SK-N-SH (cell line): Measurements from ENCODE around the gene ANGPTL4. TPM values are rescaled to one million over a fixed set of nuclear protein-coding genes. Genes with fewer than 3 reads are reported as not detected.
A peak's percentile ranks its signal among the peaks of the same experiment; 100 is the strongest.

ENCODE experiments used
- CTCF ChIA-PET: fragments of 300-600, 350-600 bp; formaldehyde crosslinking; extraction: SDS; loops from one replicate; lab custom pipeline; 2021; lab: Yijun Ruan, JAX
- POLR2A ChIA-PET: fragments of 350-600 bp; sonication (Branson Sonifier 250); formaldehyde crosslinking; extraction: SDS; loops from one replicate; lab custom pipeline; 2020; ENCODE audit warnings: antibody characterized with exemption, inconsistent platforms; lab: Yijun Ruan, JAX
- DNase-seq: peaks from one replicate; pipeline ENCODE4 v3.0.0; 2012
- H2AFZ ChIP-seq: fragments of 200-600 bp; sonication (generic); 2 replicates; pipeline ENCODE4 v1.8.1; 2016; ENCODE audit warnings: antibody characterized with exemption, mild to moderate bottlenecking, low read depth
- H3F3A ChIP-seq: fragments of 200-600 bp; sonication (generic); replicated peaks from 2 replicates; pipeline ENCODE3; 2016; ENCODE audit warnings: antibody characterized with exemption, mild to moderate bottlenecking; ENCODE audit not compliant: insufficient read depth
- H3K27ac ChIP-seq, 2 experiments: fragments of 200-500 bp in 1 of 2; fragments of 200-600 bp in 1 of 2; sonication (Bioruptor generic) in 1 of 2; sonication (generic), shearing (Covaris generic) in 1 of 2; 2 replicates each; pipeline versions ENCODE4 v1.5.1 to v1.6.1; 2014 to 2016; ENCODE audit warnings: low read depth in 2 of 2, inconsistent platforms in 1 of 2, low read length in 1 of 2, mild to moderate bottlenecking in 1 of 2, mixed read lengths in 1 of 2
- H3K27me3 ChIP-seq: fragments of 200-600 bp; sonication (generic), shearing (Covaris generic); 2 replicates; pipeline ENCODE4 v1.6.1; 2016; ENCODE audit warnings: mixed run types; ENCODE audit not compliant: insufficient read depth
- H3K36me3 ChIP-seq, 2 experiments: fragments of 200-500 bp in 1 of 2; fragments of 200-600 bp in 1 of 2; sonication (Bioruptor generic) in 1 of 2; sonication (generic) in 1 of 2; replicated peaks in 1 of 2; 2 replicates each; pipeline versions ENCODE3 to v1.5.1; 2014 to 2016; ENCODE audit warnings: low read length in 1 of 2, mild to moderate bottlenecking in 1 of 2; ENCODE audit not compliant: insufficient read depth in 2 of 2, control insufficient read depth in 1 of 2
- H3K4me1 ChIP-seq, 2 experiments: fragments of 200-500 bp in 1 of 2; fragments of 200-600 bp in 1 of 2; sonication (Bioruptor generic) in 1 of 2; sonication (generic), shearing (Covaris generic) in 1 of 2; 2 replicates each; pipeline versions ENCODE4 v1.5.1 to v1.6.1; 2014 to 2016; ENCODE audit warnings: low read depth in 1 of 2, low read length in 1 of 2, mixed run types in 1 of 2; ENCODE audit not compliant: insufficient read depth in 2 of 2, control insufficient read depth in 1 of 2
- H3K4me2 ChIP-seq: fragments of 200-600 bp; sonication (generic), shearing (Covaris generic); 2 replicates; pipeline ENCODE4 v1.6.1; 2017; ENCODE audit warnings: mixed run types
- H3K4me3 ChIP-seq, 2 experiments: fragments of 200-500 bp in 1 of 2; fragments of 200-600 bp in 1 of 2; sonication (Bioruptor generic) in 1 of 2; sonication (generic), shearing (Covaris generic) in 1 of 2; 2 replicates each; pipeline versions ENCODE4 v1.5.1 to v1.8.1; 2014 to 2016; ENCODE audit warnings: low read depth in 2 of 2, inconsistent platforms in 1 of 2, low read length in 1 of 2, mild to moderate bottlenecking in 1 of 2, mixed read lengths in 1 of 2, moderate library complexity in 1 of 2
- H3K79me2 ChIP-seq: fragments of 200-600 bp; sonication (generic); 2 replicates; pipeline ENCODE4 v1.8.1; 2017; ENCODE audit warnings: mild to moderate bottlenecking; ENCODE audit not compliant: insufficient read depth
- H3K9ac ChIP-seq: fragments of 200-600 bp; sonication (generic); 2 replicates; pipeline ENCODE4 v1.6.1; 2017; ENCODE audit warnings: mixed run types
- H3K9me2 ChIP-seq: fragments of 200-600 bp; sonication (generic); 2 replicates; pipeline ENCODE4 v1.6.1; 2017; ENCODE audit warnings: mixed run types
- H3K9me3 ChIP-seq: fragments of 200-600 bp; sonication (generic); 2 replicates; pipeline ENCODE4 v1.6.1; 2017; ENCODE audit warnings: mixed run types, mild to moderate bottlenecking, moderate library complexity
- H4K20me1 ChIP-seq: fragments of 200-600 bp; sonication (generic); 2 replicates; pipeline ENCODE4 v1.6.1; 2017; ENCODE audit warnings: mild to moderate bottlenecking, mixed run types; ENCODE audit not compliant: insufficient read depth
- CHD2 ChIP-seq: fragments of 150-350 bp; IDR thresholded peaks from 2 replicates; pipeline ENCODE4 v1.6.1; 2018; ENCODE audit warnings: low read length; ENCODE audit not compliant: partially characterized antibody
- EP300 ChIP-seq, 2 experiments: IDR thresholded peaks; 2 replicates each; pipeline versions ENCODE4 v1.4.0 to v1.6.1; 2012; ENCODE audit warnings: borderline replicate concordance in 1 of 2, low read depth in 1 of 2, low read length in 1 of 2
- MEF2A ChIP-seq: IDR thresholded peaks from 2 replicates; pipeline ENCODE4 v1.4.0; 2012; ENCODE audit warnings: low read depth, borderline replicate concordance
- PBX3 ChIP-seq: IDR thresholded peaks from 2 replicates; pipeline ENCODE4; 2012
- POLR2AphosphoS5 ChIP-seq: IDR thresholded peaks from 2 replicates; pipeline ENCODE4 v1.6.1; 2012; ENCODE audit warnings: low read depth, low read length
- RCOR1 ChIP-seq: fragments of 150-350 bp; IDR thresholded peaks from 2 replicates; pipeline ENCODE4 v1.6.1; 2017; ENCODE audit warnings: antibody characterized with exemption, low read length
- RFX5 ChIP-seq: IDR thresholded peaks from 2 replicates; pipeline ENCODE4 v1.6.1; 2012; ENCODE audit warnings: mild to moderate bottlenecking, improper control_type of control experiment, low read length
- TCF12 ChIP-seq: IDR thresholded peaks from 2 replicates; pipeline ENCODE4 v1.4.0; 2012
- WGBS: methylation state at CpG from one replicate; pipeline ENCODE4 v1.1.6; 2017; ENCODE audit warnings: low lambda C conversion rate; 5-methylcytosine and 5-hydroxymethylcytosine counted together
- polyA plus RNA-seq, 3 experiments: library from polyadenylated mRNA; depleted of rRNA; stranded (reverse); fragments of >200 nt; gene quantifications; 2 replicates each; pipeline ENCODE4 v1.2.3, GENCODE V29; 2012
- TF ChIP-seq, protein P1 (sequence below): fragments of 200-600 bp; sonication (generic); IDR thresholded peaks from 2 replicates; pipeline ENCODE4 v1.6.1; 2017; ENCODE audit warnings: antibody characterized with exemption, mild to moderate bottlenecking, moderate library complexity

The ANGPTL4 gene
- polyA plus RNA-seq, 1 of the 3 experiments (the other 2 are of a cell fraction) = 62.5 TPM

DNA sequence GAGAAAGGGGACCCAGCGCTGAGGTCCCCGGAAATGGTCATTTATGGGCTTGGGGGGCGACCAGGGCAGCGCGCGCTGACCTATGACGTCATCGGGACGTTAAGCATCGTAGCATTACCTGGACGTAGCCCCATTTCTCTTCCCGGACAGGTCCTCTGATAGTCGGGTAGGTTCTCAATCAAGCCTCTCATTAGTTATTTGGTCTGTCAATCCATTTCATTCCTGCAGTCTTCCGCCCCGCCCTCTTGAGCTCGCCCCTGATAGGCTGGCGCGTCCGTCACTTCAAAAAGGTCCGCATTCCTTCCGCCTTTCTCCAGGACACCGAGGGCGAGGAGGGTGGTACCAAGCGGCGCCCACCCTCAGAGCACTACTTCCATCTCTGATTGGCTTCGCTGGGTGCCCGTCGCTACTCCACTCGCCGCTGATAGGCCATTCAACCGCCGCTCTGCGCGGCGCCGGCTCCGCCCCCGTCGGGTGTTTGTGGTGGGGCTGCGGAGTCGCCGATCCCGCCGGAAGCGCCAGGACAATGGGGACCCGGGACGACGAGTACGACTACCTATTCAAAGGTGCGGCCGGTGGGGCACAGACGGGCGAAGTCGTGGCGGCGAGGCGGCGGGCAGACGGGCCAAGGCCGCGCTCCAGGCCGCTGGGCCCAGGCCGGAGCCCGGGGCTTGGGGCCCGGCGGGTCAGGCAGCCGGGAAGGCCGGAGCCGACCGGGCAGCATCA, 26.1 kb downstream of the ANGPTL4 start, which contains the start of gene RAB11B (continued):
- TF ChIP-seq POLR2AphosphoS5 (0 out of 2 replicates have a peak, but pooled peaks have one; percentile 12), RCOR1 (no peak; the same call in 1 of the 2 replicates), MEF2A (no peak), RFX5 (peak; percentile 51; the same call in 1 of the 2 replicates), PBX3 (peak; percentile 100), TCF12 (no peak; the same call in 1 of the 2 replicates)
- TF ChIP-seq, protein P1, sequence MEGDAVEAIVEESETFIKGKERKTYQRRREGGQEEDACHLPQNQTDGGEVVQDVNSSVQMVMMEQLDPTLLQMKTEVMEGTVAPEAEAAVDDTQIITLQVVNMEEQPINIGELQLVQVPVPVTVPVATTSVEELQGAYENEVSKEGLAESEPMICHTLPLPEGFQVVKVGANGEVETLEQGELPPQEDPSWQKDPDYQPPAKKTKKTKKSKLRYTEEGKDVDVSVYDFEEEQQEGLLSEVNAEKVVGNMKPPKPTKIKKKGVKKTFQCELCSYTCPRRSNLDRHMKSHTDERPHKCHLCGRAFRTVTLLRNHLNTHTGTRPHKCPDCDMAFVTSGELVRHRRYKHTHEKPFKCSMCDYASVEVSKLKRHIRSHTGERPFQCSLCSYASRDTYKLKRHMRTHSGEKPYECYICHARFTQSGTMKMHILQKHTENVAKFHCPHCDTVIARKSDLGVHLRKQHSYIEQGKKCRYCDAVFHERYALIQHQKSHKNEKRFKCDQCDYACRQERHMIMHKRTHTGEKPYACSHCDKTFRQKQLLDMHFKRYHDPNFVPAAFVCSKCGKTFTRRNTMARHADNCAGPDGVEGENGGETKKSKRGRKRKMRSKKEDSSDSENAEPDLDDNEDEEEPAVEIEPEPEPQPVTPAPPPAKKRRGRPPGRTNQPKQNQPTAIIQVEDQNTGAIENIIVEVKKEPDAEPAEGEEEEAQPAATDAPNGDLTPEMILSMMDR = no peak

GRCh38 chr19:8390617-8390981, 26.6 kb downstream of the ANGPTL4 start:
- WGBS = 0% methylated on average over 21 of the region's 28 CpGs
- no peaks in the 10 kb centered on the region for H3K9me3 ChIP-seq

More at GRCh38 chr19:8390617-8390981, 26.6 kb downstream of the ANGPTL4 start:
- Histone ChIP-seq H3K9ac (peak overlapping the region; percentile 100), H3K9me2 (no peaks in the 10 kb centered on the region), H3K4me2 (peak overlapping the region; percentile 94), H3K4me1 (peaks cover 14 to 31% of the 10 kb centered on the region in 2 experiments; a peak in 2 of 4 replicates), H2AFZ (no peak overlapping the region), H4K20me1 (peaks cover 48% of the 10 kb centered on the region), H3K27me3 (no peaks in the 10 kb centered on the region), H3K27ac (peak overlapping the region; percentile 97 to 99), H3K79me2 (peaks cover 64% of the 10 kb centered on the region), H3K4me3 (peak overlapping the region; percentile 86 to 91), H3F3A (peaks cover 16% of the 10 kb centered on the region), H3K36me3 (peaks cover 0 to 11% of the 10 kb centered on the region in 2 experiments)
- ChIA-PET POLR2A (interaction anchor here (1.2 to 1.9 kb wide), 3 partner anchors 23 to 123 kb away, joined by 3 to 4 read pairs (median 3); partner anchors contain the start of gene MARCHF2), CTCF (interaction anchor here (0.7 to 8.0 kb wide), 2 partner anchors 37 to 115 kb away, joined by 4 to 78 read pairs; no protein-coding TSS in a partner anchor)
- TF ChIP-seq EP300 (IDR thresholded peaks at IDR 0.05; ENCODE audit: borderline replicate concordance in 1 of 2, low read depth in 1 of 2, low read length in 1 of 2) (no peak), CHD2 (peak; percentile 32)
- DNase-seq = peak; percentile 96
